Stimulated activated CD8-positive, alpha-beta memory T cell treated with anti-CD3 and anti-CD28 coated beads, Interleukin-7, amount 100 ng/mL, for 1 hour (primary cell): ENCODE results near the gene ANO4.
"Not testable (repeated sequence)": the region's sequence is repeated elsewhere in the genome, so short reads cannot be mapped to it uniquely, and the experiment has no call there.

Experiments
- DNase-seq, 2 donors: peaks; one replicate each; pipeline ENCODE4 v3.0.0-alpha.2; 2020; ENCODE audit warnings: low read depth in 2 of 2

Gene ANO4

GRCh38 chr12:101044512-101045059 is 250.0 kb downstream of the ANO4 start:
- DNase-seq, result no peak

DNA sequence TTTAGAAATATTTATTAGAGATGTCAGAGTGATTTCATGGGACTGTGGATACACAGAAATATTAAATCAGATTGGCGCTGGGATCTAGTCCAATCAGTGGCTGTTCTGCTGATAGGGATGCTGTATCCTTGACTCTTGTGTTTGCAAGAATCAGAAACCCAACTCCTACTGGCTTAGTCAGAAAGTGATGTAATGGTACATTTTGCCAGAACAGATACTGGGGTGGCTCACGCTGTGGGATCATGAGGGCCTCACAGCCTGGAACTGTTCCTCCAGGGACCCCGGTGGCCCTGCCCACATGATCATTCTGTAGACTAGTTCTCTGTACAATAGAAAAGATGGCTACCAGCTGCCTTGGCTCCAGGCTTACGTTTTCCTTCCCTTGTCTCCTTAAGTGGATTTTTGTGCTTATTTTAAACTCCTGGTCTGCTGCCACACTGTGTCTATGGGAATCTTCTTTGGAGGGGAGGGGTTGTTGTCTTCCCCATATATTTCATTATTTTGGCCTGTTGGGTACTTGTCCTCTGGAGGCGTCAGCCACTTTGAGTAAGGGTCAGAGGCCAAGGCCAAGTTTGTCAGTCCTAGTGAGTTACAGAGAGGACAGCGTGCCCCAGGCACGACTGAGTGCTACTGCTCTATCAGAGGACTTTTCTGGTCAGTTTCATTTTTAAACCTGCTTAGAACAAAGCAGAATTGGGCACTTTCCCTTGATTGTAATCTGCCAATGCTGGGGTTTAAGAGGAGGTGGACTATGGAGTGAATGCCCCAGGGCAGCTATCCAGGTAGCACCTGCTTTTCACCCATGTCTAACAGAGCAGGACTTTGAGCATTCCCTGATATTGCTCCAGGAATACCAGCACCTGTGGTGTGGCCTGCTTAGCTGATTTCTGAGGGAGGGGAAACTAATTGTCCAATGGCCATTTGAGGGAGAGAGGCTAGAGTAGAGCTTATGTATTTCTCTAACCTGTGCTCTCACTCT is 251.2 kb downstream of the ANO4 start:
- DNase-seq, result no peak

- DNase-seq, result no peak
These were observed 253.1 kb downstream of the ANO4 start for GRCh38 chr12:101047652-101048051.

GRCh38 chr12:101050631-101051030 is 256.1 kb downstream of the ANO4 start:
- no peak for DNase-seq

DNA sequence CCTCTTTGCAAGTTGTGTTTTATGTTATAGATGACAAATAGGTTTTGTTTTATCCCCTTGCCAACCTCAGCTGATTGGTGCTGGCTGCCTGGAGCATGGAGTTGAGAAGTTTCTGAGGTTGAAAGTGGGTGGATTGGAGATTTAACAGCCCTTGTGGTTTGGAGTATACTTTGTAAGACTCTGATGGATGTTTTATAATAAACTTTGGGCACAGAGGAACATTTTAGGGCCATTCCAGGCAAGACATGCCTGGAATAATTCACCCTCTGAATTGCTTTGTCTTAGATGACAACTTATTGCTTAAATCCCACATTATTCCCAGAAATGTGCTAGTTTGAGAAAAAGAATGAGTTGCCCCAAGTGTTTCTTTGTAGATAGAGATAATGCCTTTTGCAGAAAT is 256.6 kb downstream of the ANO4 start:
- no peak for DNase-seq

GRCh38 chr12:101051901-101052550 is 257.4 kb downstream of the ANO4 start:
- DNase-seq, result no peak

DNA sequence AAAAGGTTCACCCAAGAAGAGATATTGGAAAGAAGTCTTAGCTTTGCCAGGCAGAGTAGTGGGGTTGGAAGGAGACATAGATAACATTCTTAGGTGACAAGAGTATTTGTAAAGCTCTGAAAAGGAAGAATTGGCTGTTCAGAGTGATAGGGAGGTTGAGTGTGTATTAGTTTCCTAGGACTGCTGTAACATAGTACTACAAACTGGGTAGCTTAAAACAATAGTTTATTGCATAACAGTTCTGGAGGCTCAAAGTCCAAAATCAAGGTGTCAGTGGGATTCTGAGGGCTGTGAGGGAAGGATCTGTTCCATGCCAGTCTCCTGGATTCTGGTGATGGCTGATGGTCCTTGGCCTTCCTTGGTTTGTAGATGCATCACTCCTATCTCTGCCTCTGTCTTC is 258.6 kb downstream of the ANO4 start:
- DNase-seq, result no peak

- no peak for DNase-seq
These were observed 261.4 kb downstream of the ANO4 start for GRCh38 chr12:101055940-101056339.

GRCh38 chr12:101062508-101062907 is 267.9 kb downstream of the ANO4 start:
- DNase-seq, result not testable (repeated sequence)

- no peak for DNase-seq
These were observed 270.1 kb downstream of the ANO4 start for GRCh38 chr12:101064721-101065120.

- DNase-seq, result no peak
These were observed 271.9 kb downstream of the ANO4 start for GRCh38 chr12:101066489-101066888.

GRCh38 chr12:101068402-101068801 is 273.8 kb downstream of the ANO4 start:
- no peak for DNase-seq

DNA sequence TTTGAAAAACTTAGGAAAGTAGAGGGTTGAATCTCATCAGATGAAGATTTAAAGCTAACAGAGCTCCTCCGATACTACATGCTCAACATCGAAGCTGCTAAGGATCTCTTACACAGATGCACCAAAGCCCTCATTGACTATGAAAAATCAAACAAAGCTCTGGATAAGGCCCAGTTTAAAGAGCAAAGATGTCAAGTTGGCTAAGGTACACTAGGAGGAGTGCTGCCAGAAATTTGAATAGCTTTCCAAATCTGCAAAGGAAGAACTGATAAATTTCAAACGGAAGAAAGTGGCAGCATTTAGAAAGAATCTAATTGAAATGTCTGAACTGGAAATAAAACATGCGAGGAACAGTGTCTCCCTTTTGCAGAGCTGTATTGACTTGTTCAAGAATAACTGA is 274.3 kb downstream of the ANO4 start:
- DNase-seq, result no peak

GRCh38 chr12:101074940-101075680 is 280.5 kb downstream of the ANO4 start:
- DNase-seq, result no peak

DNA sequence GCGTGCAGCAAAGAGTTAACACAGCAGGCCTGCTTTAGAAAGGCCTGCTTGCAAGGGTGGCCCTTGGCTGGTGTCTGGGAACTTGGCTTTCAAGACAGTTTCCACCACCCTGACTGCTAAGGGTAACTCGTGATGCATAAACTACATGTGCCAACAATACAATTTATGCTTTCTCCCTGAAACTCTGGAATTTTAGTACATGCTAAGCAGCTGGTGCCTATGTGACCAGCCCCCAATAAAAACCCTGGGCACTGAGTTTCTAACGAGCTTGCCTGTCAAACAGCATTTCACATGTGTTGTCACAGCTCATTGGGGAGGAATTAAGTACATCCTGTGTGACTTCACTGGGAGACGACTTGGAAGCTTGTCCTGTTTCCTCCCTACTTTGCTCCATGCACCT is 282.3 kb downstream of the ANO4 start:
- no peak for DNase-seq

DNA sequence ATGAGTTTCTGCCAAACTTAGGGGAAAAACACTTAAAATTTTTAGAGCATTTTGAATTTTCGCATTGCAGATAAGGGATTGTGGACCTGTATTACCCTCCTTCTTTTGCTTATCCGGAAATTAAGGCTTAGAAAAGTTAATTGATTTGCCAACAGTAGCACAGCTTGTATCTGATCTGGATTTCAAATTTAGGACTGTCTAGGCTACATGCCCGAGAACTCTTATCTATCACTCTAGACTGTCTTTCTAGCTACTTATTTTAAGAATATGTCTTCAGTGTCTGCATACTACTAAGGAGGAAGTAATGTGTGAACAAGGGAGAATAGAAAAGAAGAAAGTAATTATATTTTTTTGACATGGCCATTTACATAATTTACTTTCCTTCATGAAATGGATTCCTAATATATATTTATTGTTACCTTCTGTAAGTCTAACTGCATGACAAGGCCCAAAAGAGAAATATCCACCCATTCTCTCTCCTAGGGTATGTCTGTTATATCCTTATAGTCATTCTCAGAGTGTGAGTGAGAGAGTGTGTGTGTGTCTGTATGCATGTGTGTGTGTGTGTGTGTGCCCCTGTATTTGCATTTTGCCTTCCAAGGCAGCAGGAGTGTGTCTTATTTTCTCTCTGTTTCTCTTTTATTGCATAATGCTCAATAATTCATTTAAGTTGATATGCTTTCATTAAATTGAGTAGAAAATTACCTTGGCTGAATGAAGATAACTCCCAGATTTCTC is 283.4 kb downstream of the ANO4 start:
- no peak for DNase-seq

DNA sequence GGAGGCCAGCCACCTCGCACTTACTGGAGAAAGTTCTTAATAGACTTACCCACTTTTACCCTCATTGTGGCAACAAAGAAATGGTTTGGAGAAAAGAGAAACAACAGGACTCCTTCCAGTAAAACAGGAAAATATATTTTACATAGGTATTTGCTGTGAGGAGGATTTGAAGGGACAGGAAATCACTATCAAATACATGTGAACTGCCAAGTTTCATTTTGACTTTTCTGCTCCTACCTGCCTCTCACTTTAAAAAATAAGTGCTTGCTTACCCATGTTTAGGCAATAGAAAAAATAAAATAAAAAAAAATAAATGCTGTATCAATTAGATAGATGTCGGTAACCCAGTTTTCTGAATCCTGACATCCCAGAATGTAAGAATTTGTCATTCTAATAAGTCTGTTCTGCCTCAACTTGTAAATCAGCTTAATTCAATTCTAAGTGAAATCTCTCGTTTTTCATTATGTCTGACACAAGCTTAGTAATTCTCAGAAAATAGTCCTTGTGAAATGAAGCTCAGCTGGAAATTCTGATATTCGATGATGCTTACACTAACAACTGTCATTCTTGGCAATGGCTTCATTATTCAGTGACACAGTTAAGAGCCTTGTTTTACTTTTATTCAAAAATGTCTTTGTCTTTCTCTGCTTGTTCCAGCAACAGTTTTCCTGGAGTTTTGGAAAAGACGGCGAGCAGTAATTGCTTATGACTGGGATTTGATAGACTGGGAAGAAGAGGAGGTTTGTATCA is 284.1 kb downstream of the ANO4 start:
- no peak for DNase-seq

DNA sequence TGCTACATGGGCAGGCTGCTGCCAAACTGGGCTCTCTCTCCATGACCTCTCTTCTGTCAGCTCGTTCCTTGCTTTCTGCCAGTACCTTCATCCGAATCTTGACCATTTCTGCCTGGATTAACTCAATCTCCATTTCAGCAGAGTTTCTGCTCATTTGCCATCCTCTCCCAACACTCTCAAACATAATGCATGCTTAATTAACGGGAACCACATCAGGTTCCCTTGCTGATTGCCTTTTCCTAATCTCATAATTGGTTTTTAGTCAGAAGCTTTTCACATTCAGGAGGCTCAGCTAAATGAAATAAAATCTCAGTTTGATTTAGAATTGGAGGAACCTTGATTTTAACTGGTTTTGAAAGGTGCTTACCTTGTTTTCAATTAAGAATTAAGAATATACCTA is 288.1 kb downstream of the ANO4 start:
- no peak for DNase-seq

GRCh38 chr12:101086490-101087135 is 292.0 kb downstream of the ANO4 start:
- no peak for DNase-seq

DNA sequence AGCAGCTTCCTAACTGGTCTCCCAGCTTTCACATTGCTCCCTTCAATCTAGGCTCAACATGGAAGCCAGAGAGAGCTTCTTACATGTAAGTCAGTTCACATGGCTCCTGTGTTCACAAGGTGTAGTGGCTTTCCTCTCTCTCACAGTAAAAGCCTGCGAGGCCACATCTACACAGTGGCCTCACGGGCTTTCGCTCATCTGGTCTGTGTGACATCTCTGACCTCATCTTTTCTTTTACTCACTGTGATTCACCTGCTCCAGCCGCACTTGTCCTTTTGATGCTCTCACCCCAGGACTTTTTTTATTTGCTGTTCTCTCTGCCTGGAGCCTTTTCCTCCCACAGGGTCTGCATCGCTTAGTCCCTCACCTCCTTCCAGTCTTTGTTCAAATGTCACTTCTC is 293.3 kb downstream of the ANO4 start:
- no peak for DNase-seq
